SK-N-SH treated with all-trans-retinoic acid at 6 μM for 48 hours (cell line): ENCODE measurements around the gene NAMPT.

ENCODE experiments used
- BACH2 ChIP-seq: fragments of 250-450 bp; sonication (Bioruptor Pico); IDR thresholded peaks from 2 replicates; pipeline ENCODE4 v1.9.0; 2021; ENCODE audit warnings: mild to moderate bottlenecking, borderline replicate concordance
- ESRRG ChIP-seq: fragments of 250-450 bp; sonication (Bioruptor Pico); IDR thresholded peaks from 2 replicates; pipeline ENCODE4 v1.6.1; 2021; ENCODE audit warnings: mild to moderate bottlenecking
- GLIS3 ChIP-seq: fragments of 250-450 bp; sonication (Bioruptor Pico); IDR thresholded peaks from 2 replicates; pipeline ENCODE4 v1.5.0; 2020; ENCODE audit warnings: mild to moderate bottlenecking, moderate library complexity
- OSR1 ChIP-seq: fragments of 250-450 bp; sonication (Bioruptor Pico); IDR thresholded peaks from 2 replicates; pipeline ENCODE4 v1.8.0; 2022; ENCODE audit warnings: moderate library complexity, mild to moderate bottlenecking, inconsistent platforms
- PPARA ChIP-seq: fragments of 250-450 bp; sonication (Bioruptor Pico); IDR thresholded peaks from 2 replicates; pipeline ENCODE4 v1.5.0; 2020; ENCODE audit warnings: mild to moderate bottlenecking, borderline replicate concordance
- ZNF565 ChIP-seq: fragments of 450-650 bp; formaldehyde crosslinking; conservative IDR thresholded peaks from 2 replicates; pipeline ENCODE4 v1.5.0; 2020; ENCODE audit warnings: low read depth, mild to moderate bottlenecking, moderate library complexity
- TF ChIP-seq, protein P1 (sequence below): fragments of 250-450 bp; sonication (Bioruptor Pico); IDR thresholded peaks from 2 replicates; pipeline ENCODE4 v1.8.0; 2021; ENCODE audit warnings: low read depth, mild to moderate bottlenecking, moderate library complexity, borderline replicate concordance
- TF ChIP-seq, protein P2 (sequence below): fragments of 250-450 bp; sonication (Bioruptor Pico); IDR thresholded peaks from 2 replicates; pipeline ENCODE4 v1.5.1; 2021; ENCODE audit warnings: mild to moderate bottlenecking, moderate library complexity
- TF ChIP-seq, protein P3 (sequence below): fragments of 250-450 bp; sonication (Bioruptor Pico); IDR thresholded peaks from 2 replicates; pipeline ENCODE4 v1.8.0; 2020; ENCODE audit warnings: mild to moderate bottlenecking, moderate library complexity, borderline replicate concordance

DNA sequence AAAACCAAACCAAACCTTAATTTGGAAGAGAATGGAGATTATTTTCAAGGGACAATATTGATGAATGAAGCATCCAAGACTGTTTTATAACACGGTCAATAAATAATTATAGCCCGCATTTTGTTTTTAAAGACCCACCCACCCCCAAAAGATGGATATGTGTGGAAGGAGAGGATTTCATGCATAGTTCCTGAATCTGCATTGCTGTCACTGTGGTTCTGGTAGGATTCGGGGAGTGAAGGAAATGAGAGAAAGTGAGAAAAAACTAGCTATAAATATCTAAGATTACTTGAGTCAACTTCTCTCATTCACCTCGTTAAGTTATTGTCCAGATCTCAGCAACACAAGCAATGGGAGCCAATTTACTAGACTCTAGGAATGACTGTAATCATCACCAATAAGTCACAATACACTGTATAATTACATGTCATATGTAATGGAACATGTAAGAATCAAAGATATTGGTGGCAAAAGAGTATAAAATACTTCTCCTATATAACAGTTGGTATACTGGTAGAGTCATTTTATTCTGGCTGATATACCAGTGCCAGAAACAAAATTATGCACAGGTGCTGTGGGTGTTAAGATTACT lies 30.2 kb downstream of the NAMPT start:
- no peak for TF ChIP-seq BACH2
- no peak for TF ChIP-seq ZNF565 (CRISPR knock-in tag)
- no peak for TF ChIP-seq PPARA (CRISPR knock-in tag)
- no peak for TF ChIP-seq OSR1 (CRISPR knock-in tag)
- TF ChIP-seq, protein P1, sequence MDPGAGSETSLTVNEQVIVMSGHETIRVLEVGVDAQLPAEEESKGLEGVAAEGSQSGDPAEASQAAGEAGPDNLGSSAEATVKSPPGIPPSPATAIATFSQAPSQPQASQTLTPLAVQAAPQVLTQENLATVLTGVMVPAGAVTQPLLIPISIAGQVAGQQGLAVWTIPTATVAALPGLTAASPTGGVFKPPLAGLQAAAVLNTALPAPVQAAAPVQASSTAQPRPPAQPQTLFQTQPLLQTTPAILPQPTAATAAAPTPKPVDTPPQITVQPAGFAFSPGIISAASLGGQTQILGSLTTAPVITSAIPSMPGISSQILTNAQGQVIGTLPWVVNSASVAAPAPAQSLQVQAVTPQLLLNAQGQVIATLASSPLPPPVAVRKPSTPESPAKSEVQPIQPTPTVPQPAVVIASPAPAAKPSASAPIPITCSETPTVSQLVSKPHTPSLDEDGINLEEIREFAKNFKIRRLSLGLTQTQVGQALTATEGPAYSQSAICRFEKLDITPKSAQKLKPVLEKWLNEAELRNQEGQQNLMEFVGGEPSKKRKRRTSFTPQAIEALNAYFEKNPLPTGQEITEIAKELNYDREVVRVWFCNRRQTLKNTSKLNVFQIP (CRISPR knock-in tag): no peak
- no peak for TF ChIP-seq GLIS3 (CRISPR knock-in tag)
- TF ChIP-seq, protein P2, sequence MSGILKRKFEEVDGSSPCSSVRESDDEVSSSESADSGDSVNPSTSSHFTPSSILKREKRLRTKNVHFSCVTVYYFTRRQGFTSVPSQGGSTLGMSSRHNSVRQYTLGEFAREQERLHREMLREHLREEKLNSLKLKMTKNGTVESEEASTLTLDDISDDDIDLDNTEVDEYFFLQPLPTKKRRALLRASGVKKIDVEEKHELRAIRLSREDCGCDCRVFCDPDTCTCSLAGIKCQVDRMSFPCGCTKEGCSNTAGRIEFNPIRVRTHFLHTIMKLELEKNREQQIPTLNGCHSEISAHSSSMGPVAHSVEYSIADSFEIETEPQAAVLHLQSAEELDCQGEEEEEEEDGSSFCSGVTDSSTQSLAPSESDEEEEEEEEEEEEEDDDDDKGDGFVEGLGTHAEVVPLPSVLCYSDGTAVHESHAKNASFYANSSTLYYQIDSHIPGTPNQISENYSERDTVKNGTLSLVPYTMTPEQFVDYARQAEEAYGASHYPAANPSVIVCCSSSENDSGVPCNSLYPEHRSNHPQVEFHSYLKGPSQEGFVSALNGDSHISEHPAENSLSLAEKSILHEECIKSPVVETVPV (CRISPR knock-in tag): no peak
- no peak for TF ChIP-seq ESRRG (CRISPR knock-in tag)
- TF ChIP-seq, protein P3, sequence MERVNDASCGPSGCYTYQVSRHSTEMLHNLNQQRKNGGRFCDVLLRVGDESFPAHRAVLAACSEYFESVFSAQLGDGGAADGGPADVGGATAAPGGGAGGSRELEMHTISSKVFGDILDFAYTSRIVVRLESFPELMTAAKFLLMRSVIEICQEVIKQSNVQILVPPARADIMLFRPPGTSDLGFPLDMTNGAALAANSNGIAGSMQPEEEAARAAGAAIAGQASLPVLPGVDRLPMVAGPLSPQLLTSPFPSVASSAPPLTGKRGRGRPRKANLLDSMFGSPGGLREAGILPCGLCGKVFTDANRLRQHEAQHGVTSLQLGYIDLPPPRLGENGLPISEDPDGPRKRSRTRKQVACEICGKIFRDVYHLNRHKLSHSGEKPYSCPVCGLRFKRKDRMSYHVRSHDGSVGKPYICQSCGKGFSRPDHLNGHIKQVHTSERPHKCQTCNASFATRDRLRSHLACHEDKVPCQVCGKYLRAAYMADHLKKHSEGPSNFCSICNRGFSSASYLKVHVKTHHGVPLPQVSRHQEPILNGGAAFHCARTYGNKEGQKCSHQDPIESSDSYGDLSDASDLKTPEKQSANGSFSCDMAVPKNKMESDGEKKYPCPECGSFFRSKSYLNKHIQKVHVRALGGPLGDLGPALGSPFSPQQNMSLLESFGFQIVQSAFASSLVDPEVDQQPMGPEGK (CRISPR knock-in tag): no peak
